SU-DHL-6 (cell line): ENCODE results near the gene CACNB4.

ENCODE experiments used
- H2AFZ ChIP-seq: fragments of 200-600 bp; sonication (generic); 2 replicates; pipeline ENCODE4 v1.6.1; 2014; ENCODE audit warnings: low read depth, mild to moderate bottlenecking, moderate library complexity, mixed read lengths, antibody characterized with exemption, low read length; ENCODE audit not compliant: severe bottlenecking
- H3F3A ChIP-seq: fragments of 200-600 bp; shearing (Covaris generic); 2 replicates; pipeline ENCODE4 v1.6.0; 2016; ENCODE audit warnings: antibody characterized with exemption, mild to moderate bottlenecking; ENCODE audit not compliant: insufficient read depth
- H3K27ac ChIP-seq: fragments of 200-600 bp; sonication (generic); 2 replicates; pipeline ENCODE4 v1.5.1; 2016; ENCODE audit warnings: low read depth, mild to moderate bottlenecking, low read length, moderate library complexity, mixed read lengths
- H3K27me3 ChIP-seq: fragments of 200-600 bp; sonication (generic), shearing (Covaris generic); 2 replicates; pipeline ENCODE4 v1.6.0; 2014; ENCODE audit warnings: mild to moderate bottlenecking, low read length
- H3K36me3 ChIP-seq: fragments of 200-600 bp; sonication (generic); 2 replicates; pipeline ENCODE4 v1.6.1; 2014; ENCODE audit warnings: mild to moderate bottlenecking, low read length, mixed read lengths
- H3K4me2 ChIP-seq: fragments of 300-600, 200-600 bp; shearing (Covaris generic), sonication (generic); 2 replicates; pipeline ENCODE4 v1.6.0; 2014; ENCODE audit warnings: low read length, low read depth, mild to moderate bottlenecking; ENCODE audit not compliant: poor library complexity, severe bottlenecking
- H3K4me3 ChIP-seq: fragments of 200-600 bp; sonication (generic); 2 replicates; pipeline ENCODE4 v1.5.1; 2014; ENCODE audit warnings: antibody characterized with exemption, low read length, mild to moderate bottlenecking, mixed read lengths; ENCODE audit not compliant: insufficient read depth, poor library complexity, severe bottlenecking
- H3K79me2 ChIP-seq: fragments of 200-600 bp; sonication (generic); 2 replicates; pipeline ENCODE4 v1.6.1; 2014; ENCODE audit warnings: mild to moderate bottlenecking, low read length, moderate library complexity; ENCODE audit not compliant: insufficient read depth
- H3K9ac ChIP-seq: fragments of 200-600 bp; sonication (generic); 2 replicates; pipeline ENCODE4 v1.7.0; 2014; ENCODE audit warnings: mild to moderate bottlenecking, low read length
- H3K9me2 ChIP-seq: fragments of 200-600 bp; sonication (generic); replicated peaks from 2 replicates; pipeline ENCODE4 v1.6.1; 2014; ENCODE audit warnings: low read length; ENCODE audit not compliant: insufficient read depth
- H3K9me3 ChIP-seq: fragments of 200-600 bp; sonication (generic); 2 replicates; pipeline ENCODE4 v1.6.1; 2014; ENCODE audit warnings: low read length, mixed read lengths; ENCODE audit not compliant: insufficient read depth
- H4K20me1 ChIP-seq: fragments of 200-600 bp; sonication (generic); 2 replicates; pipeline ENCODE4 v1.6.1; 2014; ENCODE audit warnings: low read depth, mild to moderate bottlenecking, antibody characterized with exemption, low read length, moderate library complexity, mixed read lengths
- CTCF ChIP-seq: fragments of 200-600 bp; sonication (generic); IDR thresholded peaks from one replicate; pipeline ENCODE4 v1.5.1; 2017; ENCODE audit warnings: antibody characterized with exemption, mild to moderate bottlenecking, low read length, moderate library complexity; ENCODE audit not compliant: insufficient read depth, poor library complexity, severe bottlenecking
- EZH2phosphoT487 ChIP-seq: fragments of 200-600 bp; sonication (generic), shearing (Covaris generic); conservative IDR thresholded peaks from 2 replicates; pipeline ENCODE4 v1.6.1; 2018; ENCODE audit warnings: mild to moderate bottlenecking, antibody characterized with exemption, low read length, moderate library complexity, mixed read lengths

CACNB4 gene

GRCh38 chr2:151971301-151972051 lies 127.4 kb downstream of the CACNB4 start:
- Histone ChIP-seq H2AFZ (no peak overlapping the region), H3K4me3 (no peak overlapping the region), H3K4me2 (no peak overlapping the region), H3K9ac (no peak overlapping the region), H3F3A (no peaks in the 10 kb centered on the region), H4K20me1 (no peaks in the 10 kb centered on the region), H3K27ac (no peak overlapping the region), H3K9me3 (no peaks in the 10 kb centered on the region), H3K27me3 (no peaks in the 10 kb centered on the region), H3K9me2 (no peaks in the 10 kb centered on the region), H3K79me2 (no peaks in the 10 kb centered on the region), H3K36me3 (no peaks in the 10 kb centered on the region)
- no peak for TF ChIP-seq EZH2phosphoT487
- TF ChIP-seq CTCF, result no peak

GRCh38 chr2:151968770-151969470 lies 129.9 kb downstream of the CACNB4 start:
- Histone ChIP-seq H3K27me3 (no peaks in the 10 kb centered on the region), H3K9ac (no peak overlapping the region), H3F3A (no peaks in the 10 kb centered on the region), H3K4me3 (no peak overlapping the region), H4K20me1 (no peaks in the 10 kb centered on the region), H3K9me2 (no peaks in the 10 kb centered on the region), H3K36me3 (no peaks in the 10 kb centered on the region), H2AFZ (no peak overlapping the region), H3K4me2 (no peak overlapping the region), H3K9me3 (no peaks in the 10 kb centered on the region), H3K27ac (no peak overlapping the region), H3K79me2 (no peaks in the 10 kb centered on the region)
- TF ChIP-seq EZH2phosphoT487 (no peak), CTCF (no peak)

- no peaks in the 10 kb centered on the region for H3K36me3 ChIP-seq
- no peaks in the 10 kb centered on the region for H3K9me2 ChIP-seq
- no peak for TF ChIP-seq EZH2phosphoT487
- TF ChIP-seq CTCF, result no peak
- H3K79me2 ChIP-seq, result no peaks in the 10 kb centered on the region
- H3K9ac ChIP-seq, result no peak overlapping the region
- no peaks in the 10 kb centered on the region for H3K9me3 ChIP-seq
- no peaks in the 10 kb centered on the region for H3F3A ChIP-seq
- H2AFZ ChIP-seq, result no peak overlapping the region
- no peak overlapping the region for H3K4me3 ChIP-seq
- H3K27ac ChIP-seq, result no peak overlapping the region
- no peaks in the 10 kb centered on the region for H4K20me1 ChIP-seq
- H3K4me2 ChIP-seq, result no peak overlapping the region
- H3K27me3 ChIP-seq, result no peaks in the 10 kb centered on the region
Measured at GRCh38 chr2:151967829-151968722, 130.8 kb downstream of the CACNB4 start.
